Thyroid gland (tissue), 4 donors: ENCODE data around the gene KATNAL2.

ENCODE experiments used
- POLR2A ChIP-seq, 2 donors: fragments of 450-650 bp; IDR thresholded peaks; one replicate each; pipeline ENCODE4 v1.6.1; 2017; ENCODE audit warnings: antibody characterized with exemption in 2 of 2, mild to moderate bottlenecking in 2 of 2, moderate library complexity in 1 of 2
- TF ChIP-seq, protein P1 (sequence below), 6 experiments: fragments of 200-600 bp in 3 of 6; fragments of 450-650 bp in 3 of 6; sonication (generic) in 3 of 6; IDR thresholded peaks; one replicate each; pipeline ENCODE4 v1.5.1; 2016 to 2019; ENCODE audit warnings: antibody characterized with exemption in 6 of 6, mild to moderate bottlenecking in 2 of 6, inconsistent platforms in 1 of 6, moderate library complexity in 1 of 6

DNA sequence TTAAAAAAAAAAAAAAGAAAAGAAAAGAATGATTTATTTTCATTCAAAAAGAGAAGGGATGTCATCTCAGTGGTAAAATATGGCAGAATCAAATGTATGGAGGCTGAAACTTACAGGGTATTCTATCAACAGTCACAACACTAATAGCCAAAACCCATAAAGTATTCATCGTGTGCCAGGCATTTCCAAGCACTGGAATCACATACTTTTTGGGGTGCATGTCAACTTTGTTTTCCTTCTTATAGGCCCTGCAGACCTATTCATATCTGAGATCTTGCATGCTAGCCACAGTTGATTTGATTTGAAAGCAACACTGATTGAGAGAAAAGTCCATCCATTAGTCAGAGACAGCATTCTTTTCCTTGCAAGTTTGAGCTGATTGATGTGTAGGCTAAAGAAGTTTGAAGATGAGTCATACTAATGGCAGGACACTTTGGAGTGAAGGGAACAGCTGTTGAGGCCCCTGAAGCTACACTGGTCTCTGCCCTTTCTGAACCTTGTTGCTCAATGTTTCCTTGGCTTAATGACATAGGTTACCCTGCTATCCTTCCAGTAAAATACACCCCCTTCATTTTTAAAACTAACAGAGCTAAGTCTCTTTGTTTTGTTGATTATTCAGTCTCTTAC is 22.0 kb downstream of the KATNAL2 start:
- TF ChIP-seq, protein P1, sequence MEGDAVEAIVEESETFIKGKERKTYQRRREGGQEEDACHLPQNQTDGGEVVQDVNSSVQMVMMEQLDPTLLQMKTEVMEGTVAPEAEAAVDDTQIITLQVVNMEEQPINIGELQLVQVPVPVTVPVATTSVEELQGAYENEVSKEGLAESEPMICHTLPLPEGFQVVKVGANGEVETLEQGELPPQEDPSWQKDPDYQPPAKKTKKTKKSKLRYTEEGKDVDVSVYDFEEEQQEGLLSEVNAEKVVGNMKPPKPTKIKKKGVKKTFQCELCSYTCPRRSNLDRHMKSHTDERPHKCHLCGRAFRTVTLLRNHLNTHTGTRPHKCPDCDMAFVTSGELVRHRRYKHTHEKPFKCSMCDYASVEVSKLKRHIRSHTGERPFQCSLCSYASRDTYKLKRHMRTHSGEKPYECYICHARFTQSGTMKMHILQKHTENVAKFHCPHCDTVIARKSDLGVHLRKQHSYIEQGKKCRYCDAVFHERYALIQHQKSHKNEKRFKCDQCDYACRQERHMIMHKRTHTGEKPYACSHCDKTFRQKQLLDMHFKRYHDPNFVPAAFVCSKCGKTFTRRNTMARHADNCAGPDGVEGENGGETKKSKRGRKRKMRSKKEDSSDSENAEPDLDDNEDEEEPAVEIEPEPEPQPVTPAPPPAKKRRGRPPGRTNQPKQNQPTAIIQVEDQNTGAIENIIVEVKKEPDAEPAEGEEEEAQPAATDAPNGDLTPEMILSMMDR (IDR thresholded peaks at IDR 0.05) = no peak
- no peak for TF ChIP-seq POLR2A (IDR thresholded peaks at IDR 0.05)
